Nephron progenitor cell (in vitro differentiated cells): ENCODE results near the gene DNAAF1.
"Not testable (repeated sequence)": the region's sequence is repeated elsewhere in the genome, so short reads cannot be mapped to it uniquely, and the experiment has no call there.

ENCODE experiments used
- DNase-seq: peaks from one replicate; pipeline ENCODE4 v3.0.0; 2021
- H3K27ac Mint-ChIP-seq: 2 replicates; pipeline ENCODE4 v1.8.0; 2021; ENCODE audit warnings: mild to moderate bottlenecking, moderate library complexity, mixed read lengths
- H3K27me3 Mint-ChIP-seq: 2 replicates; pipeline ENCODE4 v1.8.0; 2021; ENCODE audit warnings: mild to moderate bottlenecking, low read depth, mixed read lengths; ENCODE audit not compliant: poor library complexity
- H3K36me3 Mint-ChIP-seq: 2 replicates; pipeline ENCODE4 v1.8.0; 2021; ENCODE audit warnings: low read depth, mixed read lengths
- H3K4me1 Mint-ChIP-seq: 2 replicates; pipeline ENCODE4 v1.8.0; 2021; ENCODE audit warnings: mixed read lengths
- H3K4me3 Mint-ChIP-seq: 2 replicates; pipeline ENCODE4 v1.8.0; 2021; ENCODE audit warnings: mild to moderate bottlenecking, moderate library complexity, mixed read lengths
- H3K9me3 Mint-ChIP-seq: 2 replicates; pipeline ENCODE4 v1.8.0; 2021; ENCODE audit warnings: mild to moderate bottlenecking, moderate library complexity, mixed read lengths
- TF ChIP-seq, protein P1 (sequence below): fragments of 200-600 bp; sonication (generic); IDR thresholded peaks from 2 replicates; pipeline ENCODE4 v1.5.0; 2021; ENCODE audit warnings: antibody characterized with exemption

The DNAAF1 gene

DNA sequence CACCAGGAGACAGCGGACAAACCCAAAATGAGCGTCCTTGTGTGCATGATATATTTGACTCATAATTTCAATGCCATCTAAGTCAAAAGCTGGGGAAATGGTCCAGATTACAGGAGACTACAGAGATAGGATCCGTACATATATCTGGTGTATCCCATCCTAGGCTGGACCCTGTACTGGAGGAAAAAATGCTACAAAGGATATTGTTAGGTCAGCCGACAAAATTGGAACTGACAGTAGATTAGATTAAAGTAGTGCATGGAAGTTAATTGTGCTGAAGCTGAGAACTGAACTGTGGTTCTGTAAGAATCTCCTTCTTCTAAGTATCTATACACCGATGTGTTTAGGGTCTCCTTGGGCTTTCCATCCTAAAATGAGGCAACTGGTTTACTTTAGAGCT is 70.4 kb downstream of the DNAAF1 start:
- Mint-ChIP-seq H3K36me3 (no peaks in the 10 kb centered on the region), H3K4me3 (no peak overlapping the region), H3K27ac (no peak overlapping the region), H3K9me3 (no peaks in the 10 kb centered on the region), H3K4me1 (peaks cover 21% of the 10 kb centered on the region), H3K27me3 (peaks cover 25% of the 10 kb centered on the region)
- DNase-seq = no peak
- TF ChIP-seq, protein P1, sequence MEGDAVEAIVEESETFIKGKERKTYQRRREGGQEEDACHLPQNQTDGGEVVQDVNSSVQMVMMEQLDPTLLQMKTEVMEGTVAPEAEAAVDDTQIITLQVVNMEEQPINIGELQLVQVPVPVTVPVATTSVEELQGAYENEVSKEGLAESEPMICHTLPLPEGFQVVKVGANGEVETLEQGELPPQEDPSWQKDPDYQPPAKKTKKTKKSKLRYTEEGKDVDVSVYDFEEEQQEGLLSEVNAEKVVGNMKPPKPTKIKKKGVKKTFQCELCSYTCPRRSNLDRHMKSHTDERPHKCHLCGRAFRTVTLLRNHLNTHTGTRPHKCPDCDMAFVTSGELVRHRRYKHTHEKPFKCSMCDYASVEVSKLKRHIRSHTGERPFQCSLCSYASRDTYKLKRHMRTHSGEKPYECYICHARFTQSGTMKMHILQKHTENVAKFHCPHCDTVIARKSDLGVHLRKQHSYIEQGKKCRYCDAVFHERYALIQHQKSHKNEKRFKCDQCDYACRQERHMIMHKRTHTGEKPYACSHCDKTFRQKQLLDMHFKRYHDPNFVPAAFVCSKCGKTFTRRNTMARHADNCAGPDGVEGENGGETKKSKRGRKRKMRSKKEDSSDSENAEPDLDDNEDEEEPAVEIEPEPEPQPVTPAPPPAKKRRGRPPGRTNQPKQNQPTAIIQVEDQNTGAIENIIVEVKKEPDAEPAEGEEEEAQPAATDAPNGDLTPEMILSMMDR = no peak

DNA sequence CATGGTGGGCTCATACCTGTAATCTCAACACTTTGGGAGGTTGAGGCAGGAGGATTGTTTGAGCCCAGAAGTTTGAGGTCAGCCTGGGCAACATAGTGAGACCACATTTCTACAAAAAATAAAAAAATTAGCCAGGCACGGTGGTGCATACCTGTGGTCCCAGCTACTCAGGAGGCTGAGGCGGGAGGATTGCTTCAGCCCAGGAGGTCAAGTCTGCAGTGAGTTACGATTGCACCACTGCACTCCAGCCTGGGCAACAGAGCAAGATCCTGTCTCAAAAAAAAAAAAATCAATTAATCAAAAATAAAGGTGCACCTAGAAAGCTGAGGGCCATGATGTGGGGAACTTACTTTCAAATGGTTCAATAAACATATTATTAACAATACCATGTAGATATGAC is 71.0 kb downstream of the DNAAF1 start:
- H3K27ac Mint-ChIP-seq, H3K9me3 Mint-ChIP-seq, H3K4me3 Mint-ChIP-seq, DNase-seq, H3K36me3 Mint-ChIP-seq: not testable (repeated sequence)
- Mint-ChIP-seq H3K27me3 (peaks cover 22% of the 10 kb centered on the region), H3K4me1 (peaks cover 21% of the 10 kb centered on the region)

DNA sequence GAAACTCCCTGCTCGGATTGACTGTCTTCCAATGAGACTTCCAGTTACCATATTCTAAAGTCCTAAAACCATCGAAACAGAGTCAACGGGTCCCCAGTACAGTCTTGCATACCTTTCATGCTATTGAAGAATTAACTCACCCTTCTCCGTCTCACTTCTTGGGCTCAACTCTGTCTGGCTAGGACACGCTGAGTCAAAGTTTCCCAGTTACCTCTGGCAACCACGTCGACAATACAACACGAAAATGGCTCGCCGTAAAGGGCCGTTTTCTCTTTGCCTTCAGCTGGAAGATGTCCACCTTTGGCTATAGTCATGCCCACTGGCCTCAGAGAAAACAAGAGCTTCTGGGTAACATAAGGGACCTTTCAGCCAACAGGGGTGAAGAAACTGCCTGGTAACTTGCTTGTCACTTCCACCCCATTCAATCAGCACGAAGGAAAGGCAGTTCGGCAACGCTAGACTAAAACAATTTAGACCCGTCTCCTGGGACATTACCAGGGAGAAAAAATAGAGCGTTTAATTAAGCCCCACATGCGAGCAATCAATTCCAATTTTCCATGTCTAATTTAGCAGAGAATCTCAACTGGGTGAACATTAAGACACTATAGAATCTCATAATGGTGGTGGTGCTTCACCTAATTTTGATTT is 73.2 kb downstream of the DNAAF1 start:
- peak overlapping the region; percentile 20 for H3K27ac Mint-ChIP-seq

DNA sequence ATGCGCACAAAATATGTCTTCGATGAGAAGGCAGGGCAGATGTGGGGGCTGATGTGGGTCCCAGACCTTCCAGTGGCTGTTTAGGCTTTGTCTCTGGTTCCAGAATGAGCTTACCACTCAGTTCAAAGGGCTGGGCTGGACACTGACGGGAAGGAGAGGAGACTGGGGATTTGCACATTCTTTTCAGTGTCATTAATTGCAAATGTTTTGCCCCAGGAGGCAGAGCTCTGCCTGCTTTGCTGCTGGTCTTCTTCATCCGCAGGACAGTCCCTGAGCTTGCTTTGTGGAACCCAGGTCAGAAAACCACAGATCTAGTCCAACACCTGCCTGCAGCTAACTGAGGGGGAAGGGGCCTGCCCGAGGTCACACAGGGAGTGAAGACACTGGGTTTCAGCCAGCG is 73.8 kb downstream of the DNAAF1 start:
- Mint-ChIP-seq H3K27me3 (peaks cover 26% of the 10 kb centered on the region), H3K4me3 (no peak overlapping the region), H3K27ac (no peak overlapping the region), H3K36me3 (no peaks in the 10 kb centered on the region), H3K9me3 (no peaks in the 10 kb centered on the region), H3K4me1 (peaks cover 21% of the 10 kb centered on the region)
- TF ChIP-seq, protein P1 = no peak
- no peak for DNase-seq

More for the DNA sequence above, 73.2 kb downstream of the DNAAF1 start:
- no peaks in the 10 kb centered on the region for H3K36me3 Mint-ChIP-seq
- peaks cover 21% of the 10 kb centered on the region for H3K4me1 Mint-ChIP-seq
- peaks cover 26% of the 10 kb centered on the region for H3K27me3 Mint-ChIP-seq
- TF ChIP-seq, protein P1 = no peak
- H3K4me3 Mint-ChIP-seq = no peak overlapping the region
- no peaks in the 10 kb centered on the region for H3K9me3 Mint-ChIP-seq
- DNase-seq = no peak

DNA sequence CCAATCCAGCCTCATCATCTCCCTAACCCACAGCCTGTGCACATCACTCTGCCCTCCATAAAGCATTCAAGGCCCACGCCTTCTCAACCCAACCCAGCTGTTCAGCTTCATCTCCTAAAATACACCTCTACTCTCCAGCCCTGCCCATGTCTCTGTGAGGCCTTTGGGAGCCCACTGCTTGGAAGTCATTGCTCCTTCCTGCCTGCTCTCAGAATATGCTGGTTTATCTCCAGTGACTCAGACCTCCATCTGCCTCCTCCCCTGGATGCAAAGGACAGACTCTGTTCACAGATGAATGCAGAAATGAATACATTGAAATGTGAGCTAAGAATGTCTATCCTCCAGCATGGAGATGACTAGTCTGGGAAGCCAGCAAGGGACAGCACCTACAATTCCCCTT is 75.7 kb downstream of the DNAAF1 start:
- no peak for DNase-seq
- no peaks in the 10 kb centered on the region for H3K36me3 Mint-ChIP-seq
- H3K9me3 Mint-ChIP-seq = no peaks in the 10 kb centered on the region
- H3K27me3 Mint-ChIP-seq = peaks cover 19% of the 10 kb centered on the region
- TF ChIP-seq, protein P1 = no peak
- no peak overlapping the region for H3K4me3 Mint-ChIP-seq
- H3K27ac Mint-ChIP-seq = no peak overlapping the region
- peaks cover 25% of the 10 kb centered on the region for H3K4me1 Mint-ChIP-seq

DNA sequence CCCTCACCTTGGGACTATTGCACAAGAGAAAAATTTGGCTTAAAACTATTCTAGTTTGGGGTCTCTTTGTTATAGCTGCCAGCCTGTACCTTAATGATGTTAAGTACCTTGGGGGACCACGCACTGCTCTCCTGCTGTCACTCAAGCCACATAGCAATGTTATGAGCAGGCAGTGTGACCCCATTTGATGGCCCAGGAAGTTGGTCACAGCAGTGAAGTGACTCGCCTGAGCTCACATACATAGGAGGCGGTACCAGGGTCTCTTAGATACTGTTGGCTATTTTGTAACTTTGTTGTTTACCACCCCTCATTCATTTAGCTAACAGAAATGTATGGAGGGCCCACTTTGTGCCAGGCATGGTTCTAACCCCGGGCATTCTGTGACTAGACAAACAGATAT is 78.3 kb downstream of the DNAAF1 start:
- DNase-seq = no peak
- no peaks in the 10 kb centered on the region for H3K9me3 Mint-ChIP-seq
- H3K36me3 Mint-ChIP-seq = no peaks in the 10 kb centered on the region
- no peak overlapping the region for H3K27ac Mint-ChIP-seq
- H3K4me1 Mint-ChIP-seq = peaks cover 35% of the 10 kb centered on the region
- no peak overlapping the region for H3K4me3 Mint-ChIP-seq
- peaks cover 9% of the 10 kb centered on the region for H3K27me3 Mint-ChIP-seq
- TF ChIP-seq, protein P1 = no peak
